ENCODE measurements around the gene SPSB1. TPM values are rescaled to one million over a fixed set of nuclear protein-coding genes. Genes with fewer than 3 reads are reported as not detected.

SPSB1 gene
- total and polyA plus RNA-seq, 2 experiments from 2014 or later = 2.4 to 6.8 TPM

DNA sequence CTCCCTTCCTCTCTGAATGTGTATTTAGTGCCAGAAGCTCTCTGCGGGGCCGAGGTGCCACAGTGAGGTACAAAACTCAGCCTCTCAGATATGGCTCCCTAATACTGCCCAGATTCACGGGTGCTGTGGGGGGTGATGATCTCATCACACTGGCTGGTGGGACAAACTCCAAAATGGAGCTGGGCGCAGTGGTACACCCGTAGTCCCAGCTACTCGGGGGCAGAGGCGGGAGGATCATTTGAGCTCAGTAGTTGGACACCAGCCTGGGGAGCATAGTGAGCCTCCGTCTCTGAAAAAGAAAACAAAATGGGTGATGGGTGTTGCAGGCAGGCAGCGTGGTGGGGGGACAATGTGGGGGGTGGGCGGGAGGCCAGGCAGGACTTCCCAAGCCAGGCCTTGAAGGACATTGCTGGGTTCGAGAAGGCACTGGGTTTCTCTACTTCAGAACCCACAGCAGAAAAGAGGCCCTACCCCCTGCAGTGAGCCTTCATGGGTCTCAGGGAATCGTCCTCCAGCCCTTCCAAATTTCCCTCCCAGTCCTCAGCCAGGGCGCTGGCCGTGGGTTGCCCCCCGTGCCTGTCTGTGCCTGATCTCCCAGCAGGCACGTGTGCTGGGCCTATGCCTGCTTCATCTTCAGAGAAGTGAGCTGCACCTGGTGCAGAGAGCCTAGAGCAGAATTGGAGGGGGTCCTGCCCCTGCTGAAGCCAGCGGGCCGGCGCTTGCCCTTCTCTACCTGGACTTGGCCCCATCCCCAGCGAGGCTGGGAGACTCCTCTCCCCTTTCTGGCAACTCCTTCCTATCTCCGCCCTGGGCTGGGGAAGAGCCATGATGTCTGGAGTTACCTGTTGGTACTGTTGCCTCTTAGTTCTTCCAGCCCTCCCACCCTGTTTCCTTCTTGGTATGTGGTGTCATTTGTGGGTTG is 44.1 kb upstream of the SPSB1 start:
- DNase-seq (ENCODE audit: low spot score) (no peak), ATAC-seq (no peak)
- Mint-ChIP-seq H3K27me3 (ENCODE audit: insufficient read depth, low read depth, poor library complexity) (peaks cover 18% of the 10 kb centered on the region), H3K4me3 (no peak overlapping the region), H3K4me1 (peaks cover 48% of the 10 kb centered on the region), H3K9me3 (no peaks in the 10 kb centered on the region), H3K27ac (peak overlapping the region; percentile 30; the same call in 1 of the 2 replicates), H3K36me3 (ENCODE audit: low read depth) (no peaks in the 10 kb centered on the region; the same call in 2 of the 3 replicates)
- no peak overlapping the region for H3K27ac ChIP-seq (ENCODE audit: low read depth)
- no peaks in the 10 kb centered on the region for H3K79me2 ChIP-seq (replicated peaks; ENCODE audit: insufficient read depth)
- H3F3A ChIP-seq (replicated peaks; ENCODE audit: low read depth) = no peaks in the 10 kb centered on the region
- no peaks in the 10 kb centered on the region for H4K20me1 ChIP-seq (replicated peaks; ENCODE audit: insufficient read depth)
- H3K27me3 ChIP-seq (ENCODE audit: insufficient read depth) = no peaks in the 10 kb centered on the region
- H3K4me2 ChIP-seq = no peak overlapping the region
- H3K4me1 ChIP-seq (ENCODE audit: insufficient read depth) = peaks cover 26% of the 10 kb centered on the region
- TF ChIP-seq JUNB (IDR thresholded peaks at IDR 0.05; ENCODE audit: unreplicated experiment) = no peak
- no peak for TF ChIP-seq REST (IDR thresholded peaks at IDR 0.05; ENCODE audit: unreplicated experiment)
- TF ChIP-seq POLR2AphosphoS5 (IDR thresholded peaks at IDR 0.05; ENCODE audit: low read depth) = no peak
- TF ChIP-seq STAT1 (IDR thresholded peaks at IDR 0.05; ENCODE audit: unreplicated experiment) = no peak
- TF ChIP-seq, protein P1, sequence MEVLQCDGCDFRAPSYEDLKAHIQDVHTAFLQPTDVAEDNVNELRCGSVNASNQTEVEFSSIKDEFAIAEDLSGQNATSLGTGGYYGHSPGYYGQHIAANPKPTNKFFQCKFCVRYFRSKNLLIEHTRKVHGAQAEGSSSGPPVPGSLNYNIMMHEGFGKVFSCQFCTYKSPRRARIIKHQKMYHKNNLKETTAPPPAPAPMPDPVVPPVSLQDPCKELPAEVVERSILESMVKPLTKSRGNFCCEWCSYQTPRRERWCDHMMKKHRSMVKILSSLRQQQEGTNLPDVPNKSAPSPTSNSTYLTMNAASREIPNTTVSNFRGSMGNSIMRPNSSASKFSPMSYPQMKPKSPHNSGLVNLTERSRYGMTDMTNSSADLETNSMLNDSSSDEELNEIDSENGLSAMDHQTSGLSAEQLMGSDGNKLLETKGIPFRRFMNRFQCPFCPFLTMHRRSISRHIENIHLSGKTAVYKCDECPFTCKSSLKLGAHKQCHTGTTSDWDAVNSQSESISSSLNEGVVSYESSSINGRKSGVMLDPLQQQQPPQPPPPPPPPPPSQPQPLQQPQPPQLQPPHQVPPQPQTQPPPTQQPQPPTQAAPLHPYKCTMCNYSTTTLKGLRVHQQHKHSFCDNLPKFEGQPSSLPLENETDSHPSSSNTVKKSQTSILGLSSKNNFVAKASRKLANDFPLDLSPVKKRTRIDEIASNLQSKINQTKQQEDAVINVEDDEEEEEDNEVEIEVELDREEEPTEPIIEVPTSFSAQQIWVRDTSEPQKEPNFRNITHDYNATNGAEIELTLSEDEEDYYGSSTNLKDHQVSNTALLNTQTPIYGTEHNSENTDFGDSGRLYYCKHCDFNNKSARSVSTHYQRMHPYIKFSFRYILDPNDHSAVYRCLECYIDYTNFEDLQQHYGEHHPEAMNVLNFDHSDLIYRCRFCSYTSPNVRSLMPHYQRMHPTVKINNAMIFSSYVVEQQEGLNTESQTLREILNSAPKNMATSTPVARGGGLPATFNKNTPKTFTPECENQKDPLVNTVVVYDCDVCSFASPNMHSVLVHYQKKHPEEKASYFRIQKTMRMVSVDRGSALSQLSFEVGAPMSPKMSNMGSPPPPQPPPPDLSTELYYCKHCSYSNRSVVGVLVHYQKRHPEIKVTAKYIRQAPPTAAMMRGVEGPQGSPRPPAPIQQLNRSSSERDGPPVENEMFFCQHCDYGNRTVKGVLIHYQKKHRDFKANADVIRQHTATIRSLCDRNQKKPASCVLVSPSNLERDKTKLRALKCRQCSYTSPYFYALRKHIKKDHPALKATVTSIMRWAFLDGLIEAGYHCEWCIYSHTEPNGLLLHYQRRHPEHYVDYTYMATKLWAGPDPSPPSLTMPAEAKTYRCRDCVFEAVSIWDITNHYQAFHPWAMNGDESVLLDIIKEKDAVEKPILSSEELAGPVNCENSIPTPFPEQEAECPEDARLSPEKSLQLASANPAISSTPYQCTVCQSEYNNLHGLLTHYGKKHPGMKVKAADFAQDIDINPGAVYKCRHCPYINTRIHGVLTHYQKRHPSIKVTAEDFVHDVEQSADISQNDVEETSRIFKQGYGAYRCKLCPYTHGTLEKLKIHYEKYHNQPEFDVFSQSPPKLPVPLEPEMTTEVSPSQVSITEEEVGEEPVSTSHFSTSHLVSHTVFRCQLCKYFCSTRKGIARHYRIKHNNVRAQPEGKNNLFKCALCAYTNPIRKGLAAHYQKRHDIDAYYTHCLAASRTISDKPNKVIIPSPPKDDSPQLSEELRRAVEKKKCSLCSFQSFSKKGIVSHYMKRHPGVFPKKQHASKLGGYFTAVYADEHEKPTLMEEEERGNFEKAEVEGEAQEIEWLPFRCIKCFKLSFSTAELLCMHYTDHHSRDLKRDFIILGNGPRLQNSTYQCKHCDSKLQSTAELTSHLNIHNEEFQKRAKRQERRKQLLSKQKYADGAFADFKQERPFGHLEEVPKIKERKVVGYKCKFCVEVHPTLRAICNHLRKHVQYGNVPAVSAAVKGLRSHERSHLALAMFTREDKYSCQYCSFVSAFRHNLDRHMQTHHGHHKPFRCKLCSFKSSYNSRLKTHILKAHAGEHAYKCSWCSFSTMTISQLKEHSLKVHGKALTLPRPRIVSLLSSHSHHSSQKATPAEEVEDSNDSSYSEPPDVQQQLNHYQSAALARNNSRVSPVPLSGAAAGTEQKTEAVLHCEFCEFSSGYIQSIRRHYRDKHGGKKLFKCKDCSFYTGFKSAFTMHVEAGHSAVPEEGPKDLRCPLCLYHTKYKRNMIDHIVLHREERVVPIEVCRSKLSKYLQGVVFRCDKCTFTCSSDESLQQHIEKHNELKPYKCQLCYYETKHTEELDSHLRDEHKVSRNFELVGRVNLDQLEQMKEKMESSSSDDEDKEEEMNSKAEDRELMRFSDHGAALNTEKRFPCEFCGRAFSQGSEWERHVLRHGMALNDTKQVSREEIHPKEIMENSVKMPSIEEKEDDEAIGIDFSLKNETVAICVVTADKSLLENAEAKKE (CRISPR knock-in tag; IDR thresholded peaks at IDR 0.05) = no peak
- no peaks in the 10 kb centered on the region for H3K9me2 ChIP-seq (ENCODE audit: insufficient read depth)
- no peaks in the 10 kb centered on the region for H3K36me3 ChIP-seq (ENCODE audit: insufficient read depth)
- H3K4me3 ChIP-seq = no peak overlapping the region
- no peak overlapping the region for H2AFZ ChIP-seq

Data from GM23338 (cell line).